H1 (cell line): ENCODE data around the gene ANKRD6. TPM values are rescaled to one million over a fixed set of nuclear protein-coding genes. Genes with fewer than 3 reads are reported as not detected.

Source experiments
- CTCF ChIA-PET: fragments of 300-600 bp; sonication (Branson Sonifier 250); formaldehyde crosslinking; loops from one replicate; lab custom pipeline; 2021; ENCODE audit not compliant: partially characterized antibody; lab: Charles Lee
- POLR2A ChIA-PET: fragments of 300-600 bp; sonication (Branson Sonifier 250); formaldehyde crosslinking; loops from one replicate; lab custom pipeline; 2021; ENCODE audit warnings: inconsistent platforms; ENCODE audit not compliant: partially characterized antibody; lab: Charles Lee
- DNase-seq, 2 experiments: peaks; one replicate each; pipeline versions ENCODE4 v3.0.0 to v3.0.0-alpha.2; 2010 to 2022; ENCODE audit warnings: low spot score in 2 of 2, low read depth in 1 of 2, mixed read lengths in 1 of 2
- FAIRE-seq: peaks from 2 replicates; lab custom pipeline; 2011; peaks lifted over from hg19 to GRCh38; lab: Jason Lieb, UNC
- H2AFZ ChIP-seq: 2 replicates; pipeline ENCODE4 v1.8.1; 2012; ENCODE audit warnings: low read length, inconsistent platforms
- H2AK5ac ChIP-seq: 2 replicates; pipeline ENCODE4 v1.6.1; 2013; ENCODE audit warnings: low read depth, low read length
- H2BK120ac ChIP-seq: replicated peaks from 2 replicates; pipeline ENCODE3; 2013; ENCODE audit warnings: low read depth, low read length, inconsistent platforms
- H2BK12ac ChIP-seq: 2 replicates; pipeline ENCODE4 v1.6.1; 2013; ENCODE audit warnings: low read depth, low read length
- H2BK15ac ChIP-seq: 2 replicates; pipeline ENCODE4 v1.6.1; 2013; ENCODE audit warnings: low read length
- H2BK20ac ChIP-seq: 2 replicates; pipeline ENCODE4 v1.6.1; 2013; ENCODE audit warnings: low read length
- H2BK5ac ChIP-seq: 2 replicates; pipeline ENCODE4 v1.6.1; 2013; ENCODE audit warnings: low read depth, low read length
- H3K14ac ChIP-seq: 2 replicates; pipeline ENCODE4 v1.6.1; 2013; ENCODE audit warnings: inconsistent platforms; ENCODE audit not compliant: insufficient read length
- H3K18ac ChIP-seq: 2 replicates; pipeline ENCODE4 v1.6.1; 2013; ENCODE audit warnings: low read length; ENCODE audit errors: extremely low read depth
- H3K23ac ChIP-seq: 2 replicates; pipeline ENCODE4 v1.6.1; 2013; ENCODE audit warnings: inconsistent platforms; ENCODE audit not compliant: insufficient read length
- H3K23me2 ChIP-seq: 2 replicates; pipeline ENCODE4 v1.6.1; 2013; ENCODE audit warnings: low read depth, low read length
- H3K27ac ChIP-seq: 2 replicates; pipeline ENCODE4 v1.6.1; 2011; ENCODE audit warnings: low read depth, low read length, inconsistent platforms
- H3K27me3 ChIP-seq, 4 experiments: replicated peaks in 1 of 4; 1 replicate in 1 of 4; 2 replicates in 3 of 4; pipeline versions ENCODE4 v1.6.1 to v1.8.1; 2011 to 2013; ENCODE audit warnings: low read length in 3 of 4, mild to moderate bottlenecking in 3 of 4, inconsistent platforms in 2 of 4, mixed read lengths in 2 of 4, moderate library complexity in 1 of 4; ENCODE audit not compliant: control insufficient read depth in 3 of 4, insufficient read depth in 3 of 4; ENCODE audit errors: extremely low read depth in 1 of 4
- H3K36me3 ChIP-seq, 4 experiments: 2 replicates each; pipeline versions ENCODE4 v1.6.1 to v1.8.1; 2011 to 2013; ENCODE audit warnings: mild to moderate bottlenecking in 4 of 4, low read length in 3 of 4, moderate library complexity in 2 of 4, control low read depth in 1 of 4, inconsistent platforms in 1 of 4; ENCODE audit not compliant: insufficient read depth in 4 of 4, control insufficient read depth in 2 of 4
- H3K4ac ChIP-seq: replicated peaks from 2 replicates; pipeline ENCODE3; 2013; ENCODE audit warnings: low read length, low read depth, mixed read lengths, inconsistent platforms; ENCODE audit not compliant: insufficient read length
- H3K4me1 ChIP-seq, 4 experiments: replicated peaks in 1 of 4; 1 replicate in 1 of 4; 2 replicates in 3 of 4; pipeline versions ENCODE4 v1.6.1 to v1.8.1; 2011 to 2013; ENCODE audit warnings: low read length in 3 of 4, inconsistent platforms in 2 of 4, mixed read lengths in 1 of 4; ENCODE audit not compliant: insufficient read depth in 4 of 4, control insufficient read depth in 3 of 4
- H3K4me2 ChIP-seq, 2 experiments: 2 replicates each; pipeline versions ENCODE4 v1.6.1 to v1.8.1; 2011 to 2013; ENCODE audit warnings: low read depth in 2 of 2, low read length in 2 of 2, control low read depth in 1 of 2, inconsistent platforms in 1 of 2, mild to moderate bottlenecking in 1 of 2; ENCODE audit not compliant: insufficient read depth in 1 of 2
- H3K4me3 ChIP-seq, 4 experiments: fragments of 200-600, 300-600 bp in 1 of 4; sonication (generic), shearing (Covaris generic), sonication (Bioruptor Twin) in 1 of 4; 2 replicates each; pipeline versions ENCODE4 v1.5.1 to v1.8.1; 2011 to 2016; ENCODE audit warnings: low read length in 4 of 4, low read depth in 3 of 4, control low read depth in 2 of 4, inconsistent platforms in 2 of 4, mild to moderate bottlenecking in 2 of 4, mixed read lengths in 1 of 4, moderate library complexity in 1 of 4; ENCODE audit not compliant: insufficient read depth in 2 of 4; ENCODE audit errors: extremely low read depth in 1 of 4
- H3K56ac ChIP-seq: replicated peaks from 2 replicates; pipeline ENCODE3; 2013; ENCODE audit warnings: low read depth, mild to moderate bottlenecking, mixed read lengths, low read length, inconsistent platforms; ENCODE audit not compliant: insufficient read length
- H3K79me1 ChIP-seq: 2 replicates; pipeline ENCODE4 v1.6.1; 2013; ENCODE audit warnings: low read depth, low read length, control low read depth
- H3K79me2 ChIP-seq, 2 experiments: 2 replicates each; pipeline versions ENCODE4 v1.6.1 to v1.8.1; 2012 to 2013; ENCODE audit warnings: low read length in 2 of 2, mild to moderate bottlenecking in 2 of 2, inconsistent platforms in 1 of 2; ENCODE audit not compliant: insufficient read depth in 2 of 2, control insufficient read depth in 1 of 2
- H3K9ac ChIP-seq, 4 experiments: replicated peaks in 1 of 4; 1 replicate in 1 of 4; 2 replicates in 3 of 4; pipeline versions ENCODE4 v1.6.1 to v1.8.1; 2011 to 2013; ENCODE audit warnings: low read depth in 3 of 4, low read length in 3 of 4, control low read depth in 2 of 4, mild to moderate bottlenecking in 2 of 4, moderate library complexity in 2 of 4, inconsistent platforms in 1 of 4; ENCODE audit errors: extremely low read depth in 1 of 4
- H3K9me3 ChIP-seq, 2 experiments: 2 replicates each; pipeline versions ENCODE4 v1.6.1 to v1.8.1; 2012 to 2013; ENCODE audit warnings: mild to moderate bottlenecking in 2 of 2, moderate library complexity in 2 of 2, control low read depth in 1 of 2, inconsistent platforms in 1 of 2, low read depth in 1 of 2, low read length in 1 of 2, mixed read lengths in 1 of 2; ENCODE audit not compliant: insufficient read depth in 2 of 2
- H4K20me1 ChIP-seq, 2 experiments: replicated peaks in 1 of 2; 2 replicates each; pipeline versions ENCODE3 to v1.8.1; 2011 to 2013; ENCODE audit warnings: inconsistent platforms in 2 of 2, low read length in 2 of 2, mild to moderate bottlenecking in 1 of 2; ENCODE audit not compliant: insufficient read depth in 2 of 2, control insufficient read depth in 1 of 2
- H4K5ac ChIP-seq: 2 replicates; pipeline ENCODE4 v1.6.1; 2013; ENCODE audit warnings: low read length, low read depth, mixed read lengths, inconsistent platforms; ENCODE audit not compliant: insufficient read length
- H4K8ac ChIP-seq: 2 replicates; pipeline ENCODE4 v1.8.0; 2013; ENCODE audit warnings: mild to moderate bottlenecking, moderate library complexity, low read length, inconsistent platforms; ENCODE audit not compliant: insufficient read depth; ENCODE audit errors: extremely low read depth
- H4K91ac ChIP-seq: replicated peaks from 2 replicates; pipeline ENCODE3; 2013; ENCODE audit warnings: low read length, mixed read lengths, inconsistent platforms; ENCODE audit not compliant: insufficient read length
- ASH2L ChIP-seq: fragments of 200-600, 300-600 bp; sonication (generic); IDR thresholded peaks from one replicate; pipeline ENCODE4 v1.7.1; 2017; ENCODE audit warnings: low read length
- BACH1 ChIP-seq: IDR thresholded peaks from 2 replicates; pipeline ENCODE4 v1.6.1; 2012; ENCODE audit warnings: low read length, improper control_type of control experiment
- EP300 ChIP-seq, 2 experiments: IDR thresholded peaks; 1 replicate in 1 of 2; 2 replicates in 1 of 2; pipeline ENCODE4 v1.6.1; 2011 to 2012; ENCODE audit warnings: low read depth in 2 of 2, low read length in 2 of 2, mild to moderate bottlenecking in 2 of 2, borderline replicate concordance in 1 of 2, inconsistent platforms in 1 of 2, moderate library complexity in 1 of 2
- EZH2 ChIP-seq: fragments of 200-600 bp; sonication (generic); IDR thresholded peaks from 2 replicates; pipeline ENCODE4 v1.7.1; 2012; ENCODE audit warnings: low read depth, mild to moderate bottlenecking, moderate library complexity, low read length, inconsistent platforms; ENCODE audit not compliant: severe bottlenecking
- FOSL1 ChIP-seq: IDR thresholded peaks from 2 replicates; pipeline ENCODE4 v1.6.1; 2011; ENCODE audit warnings: mild to moderate bottlenecking, low read depth, low read length, moderate library complexity; ENCODE audit not compliant: insufficient read depth
- HDAC6 ChIP-seq: IDR thresholded peaks from one replicate; pipeline ENCODE4 v1.7.1; 2012; ENCODE audit warnings: low read depth, mild to moderate bottlenecking, inconsistent platforms, low read length, moderate library complexity
- KDM1A ChIP-seq: fragments of 200-600, 300-600 bp; sonication (generic); IDR thresholded peaks from 2 replicates; pipeline ENCODE4 v1.7.1; 2016; ENCODE audit warnings: mild to moderate bottlenecking, low read length, borderline replicate concordance
- RAD21 ChIP-seq, 2 experiments: IDR thresholded peaks in 1 of 2; conservative IDR thresholded peaks in 1 of 2; 2 replicates each; pipeline ENCODE4 v1.6.1; 2011; ENCODE audit warnings: low read depth in 2 of 2, low read length in 2 of 2, improper control_type of control experiment in 1 of 2, inconsistent platforms in 1 of 2, mild to moderate bottlenecking in 1 of 2, moderate library complexity in 1 of 2
- SAP30 ChIP-seq: fragments of 300-600 bp; sonication (generic); IDR thresholded peaks from 2 replicates; pipeline ENCODE4 v1.7.1; 2012; ENCODE audit warnings: low read length, moderate library complexity, mild to moderate bottlenecking, inconsistent platforms; ENCODE audit not compliant: insufficient read depth, insufficient replicate concordance
- SP1 ChIP-seq: IDR thresholded peaks from 2 replicates; pipeline ENCODE4 v1.6.1; 2011; ENCODE audit warnings: low read depth, low read length
- SP2 ChIP-seq: IDR thresholded peaks from 2 replicates; pipeline ENCODE4 v1.6.1; 2012; ENCODE audit warnings: mild to moderate bottlenecking, low read length, inconsistent platforms
- SUZ12 ChIP-seq: fragments of 200-600 bp; sonication (generic); IDR thresholded peaks from 2 replicates; pipeline ENCODE4 v1.6.1; 2012; ENCODE audit warnings: mild to moderate bottlenecking, inconsistent platforms, low read length, moderate library complexity, mixed read lengths
- TAF1 ChIP-seq: IDR thresholded peaks from 2 replicates; pipeline ENCODE4 v1.6.1; 2011; ENCODE audit warnings: mild to moderate bottlenecking, low read depth, low read length
- WGBS, 2 experiments: shearing (Covaris generic) in 1 of 2; methylation state at CpG; one replicate each; pipeline versions ENCODE4 v1.1.6 to v1.1.7; 2013 to 2015; ENCODE audit warnings: low lambda C conversion rate in 2 of 2, mixed read lengths in 2 of 2, inconsistent platforms in 1 of 2, low coverage in 1 of 2, missing lambda C conversion rate in 1 of 2; ENCODE audit not compliant: insufficient replicate concordance in 2 of 2, insufficient coverage in 1 of 2, insufficient read length in 1 of 2; ENCODE audit errors: extremely low coverage in 1 of 2, missing lambda C conversion rate in 1 of 2; 5-methylcytosine and 5-hydroxymethylcytosine counted together
- polyA plus RNA-seq, 7 experiments: library from polyadenylated mRNA; depleted of rRNA in 3 of 7; stranded (reverse) in 5 of 7; unstranded in 2 of 7; fragments of >200 nt in 5 of 7; fragments of 200-250 nt in 2 of 7; gene quantifications; 1 replicate in 5 of 7; 2 replicates in 1 of 7; 4 replicates in 1 of 7; pipeline versions ENCODE4 v1.2.1 to v1.2.3, GENCODE V29; 2011 to 2013; ENCODE audit warnings: missing spikeins in 2 of 7, mixed read lengths in 2 of 7
- total RNA-seq: library from RNA; stranded (reverse); fragmentation: NEBNext Ultra II Directional; extraction: Animal tissue kit (Norgen Biotek cat#: 25700); gene quantifications from 2 replicates; pipeline ENCODE4 v1.2.1, GENCODE V29; 2021
- TF ChIP-seq, protein P1 (sequence below): IDR thresholded peaks from 2 replicates; pipeline ENCODE4 v1.6.1; 2011; ENCODE audit warnings: low read depth, mild to moderate bottlenecking, low read length; ENCODE audit not compliant: insufficient read depth

ANKRD6 gene
- total and polyA plus RNA-seq, 2 of the 8 experiments (the other 6 are each of a cell fraction or from before 2014, with no cell fraction given), result 5.9 to 12.8 TPM

GRCh38 chr6:89618026-89618425 lies 185.1 kb downstream of the ANKRD6 start:
- ChIA-PET CTCF (interaction anchor here (0.9 to 11.0 kb wide), 4 partner anchors 8 to 246 kb away, joined by 3 to 183 read pairs (median 21); partner anchors contain the start of gene ANKRD6), POLR2A (no interaction called here)
- no peaks in the 10 kb centered on the region for H3K79me1 ChIP-seq
- H3K36me3 ChIP-seq, result no peaks in the 10 kb centered on the region
- H3K4me2 ChIP-seq, result no peak overlapping the region
- H3K56ac ChIP-seq, result no peak overlapping the region
- H4K8ac ChIP-seq, result no peak overlapping the region
- H3K9me3 ChIP-seq, result no peaks in the 10 kb centered on the region
- no peaks in the 10 kb centered on the region for H3K4me1 ChIP-seq
- H3K23me2 ChIP-seq, result no peaks in the 10 kb centered on the region
- FAIRE-seq (no peak), DNase-seq (peak in 1 of 2 experiments; percentile 37)
- H4K20me1 ChIP-seq, result no peaks in the 10 kb centered on the region
- no peak overlapping the region for H2BK20ac ChIP-seq
- H2AK5ac ChIP-seq, result no peak overlapping the region
- H4K5ac ChIP-seq, result no peak overlapping the region
- no peak overlapping the region for H2BK120ac ChIP-seq
- H2BK5ac ChIP-seq, result no peak overlapping the region
- WGBS, 2 experiments, result 93% methylated on average over 6 of the region's 6 CpGs; no CpG with 5 or more reads in 1 of the 2 experiments
- H3K14ac ChIP-seq, result no peak overlapping the region
- H3K18ac ChIP-seq, result no peak overlapping the region
- no peak overlapping the region for H2BK15ac ChIP-seq
- H2AFZ ChIP-seq, result no peak overlapping the region
- no peak overlapping the region for H3K23ac ChIP-seq
- H4K91ac ChIP-seq, result no peak overlapping the region
- H3K27ac ChIP-seq, result no peak overlapping the region
- H3K27me3 ChIP-seq, result no peaks in the 10 kb centered on the region
- no peaks in the 10 kb centered on the region for H3K79me2 ChIP-seq
- H3K4ac ChIP-seq, result no peak overlapping the region
- H2BK12ac ChIP-seq, result no peak overlapping the region
- H3K4me3 ChIP-seq, result no peak overlapping the region
- H3K9ac ChIP-seq, result no peak overlapping the region
- TF ChIP-seq KDM1A, result no peak
- TF ChIP-seq SUZ12, result no peak
- TF ChIP-seq EZH2, result no peak
- TF ChIP-seq TAF1, result no peak
- TF ChIP-seq FOSL1, result no peak
- no peak for TF ChIP-seq SP1
- no peak for TF ChIP-seq ASH2L
- no peak for TF ChIP-seq RAD21 (IDR thresholded peaks at IDR 0.05 in 1 of 2, conservative IDR thresholded peaks at IDR 0.05 in 1 of 2; ENCODE audit: low read depth in 2 of 2, low read length in 2 of 2)
- TF ChIP-seq, protein P1, sequence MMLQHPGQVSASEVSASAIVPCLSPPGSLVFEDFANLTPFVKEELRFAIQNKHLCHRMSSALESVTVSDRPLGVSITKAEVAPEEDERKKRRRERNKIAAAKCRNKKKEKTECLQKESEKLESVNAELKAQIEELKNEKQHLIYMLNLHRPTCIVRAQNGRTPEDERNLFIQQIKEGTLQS, result no peak
- TF ChIP-seq SP2, result no peak
- TF ChIP-seq EP300 (IDR thresholded peaks at IDR 0.05; ENCODE audit: borderline replicate concordance in 1 of 2, low read depth in 2 of 2, low read length in 2 of 2), result no peak
- no peak for TF ChIP-seq SAP30
- TF ChIP-seq BACH1, result no peak
- no peak for TF ChIP-seq HDAC6
